GM19043 (cell line): Measurements from ENCODE around the gene GALNT15.
A peak's percentile ranks its signal among the peaks of the same experiment; 100 is the strongest.

Experiments used
- ATAC-seq: cut with Tn5 transposase; IDR thresholded peaks from one replicate; pipeline ENCODE4 v1.9.1; 2021; ENCODE audit warnings: low read depth; ENCODE audit not compliant: unreplicated experiment

Gene GALNT15

GRCh38 chr3:16151109-16151508 lies 23.4 kb upstream of the GALNT15 start:
- no peak for ATAC-seq

- no peak for ATAC-seq
Measured at GRCh38 chr3:16168211-16168610, 6.3 kb upstream of the GALNT15 start.

GRCh38 chr3:16171009-16171408 lies 3.5 kb upstream of the GALNT15 start:
- no peak for ATAC-seq

- ATAC-seq: no peak
Measured at GRCh38 chr3:16171825-16172224, 2.7 kb upstream of the GALNT15 start.

- ATAC-seq: no peak
Measured at GRCh38 chr3:16173283-16174025, 1.0 kb upstream of the GALNT15 start.

- ATAC-seq: no peak
Measured at GRCh38 chr3:16174026-16174355, 489 bp upstream of the GALNT15 start.

GRCh38 chr3:16174976-16175901 lies 759 bp downstream of the GALNT15 start:
- no peak for ATAC-seq

GRCh38 chr3:16176391-16177030 lies 2.0 kb downstream of the GALNT15 start:
- no peak for ATAC-seq

- ATAC-seq: no peak
Measured at GRCh38 chr3:16177382-16177781, 2.9 kb downstream of the GALNT15 start.

GRCh38 chr3:16177962-16178627 lies 3.6 kb downstream of the GALNT15 start:
- peak; percentile 61 for ATAC-seq

- ATAC-seq: no peak
Measured at GRCh38 chr3:16178628-16178988, 4.1 kb downstream of the GALNT15 start.

GRCh38 chr3:16179261-16179660 lies 4.8 kb downstream of the GALNT15 start:
- ATAC-seq: no peak

- ATAC-seq: no peak
Measured at GRCh38 chr3:16179771-16180736, 5.6 kb downstream of the GALNT15 start.

- no peak for ATAC-seq
Measured at GRCh38 chr3:16180737-16181134, 6.3 kb downstream of the GALNT15 start.

GRCh38 chr3:16181361-16181760 lies 6.9 kb downstream of the GALNT15 start:
- ATAC-seq: no peak

GRCh38 chr3:16182183-16182582 lies 7.7 kb downstream of the GALNT15 start:
- ATAC-seq: no peak

GRCh38 chr3:16182612-16183011 lies 8.1 kb downstream of the GALNT15 start:
- ATAC-seq: no peak

- ATAC-seq: no peak
Measured at GRCh38 chr3:16183082-16183481, 8.6 kb downstream of the GALNT15 start.

GRCh38 chr3:16183601-16184270 lies 9.3 kb downstream of the GALNT15 start:
- ATAC-seq: no peak
